SH-SY5Y (cell line): ENCODE results near the gene MAPT.

ENCODE experiments used
- GATA2 ChIP-seq: IDR thresholded peaks from 2 replicates; pipeline ENCODE4 v1.6.1; 2011; ENCODE audit warnings: mild to moderate bottlenecking, low read depth, low read length
- GATA3 ChIP-seq: IDR thresholded peaks from 2 replicates; pipeline ENCODE4 v1.6.1; 2011; ENCODE audit warnings: low read depth, mild to moderate bottlenecking, low read length, moderate library complexity

DNA sequence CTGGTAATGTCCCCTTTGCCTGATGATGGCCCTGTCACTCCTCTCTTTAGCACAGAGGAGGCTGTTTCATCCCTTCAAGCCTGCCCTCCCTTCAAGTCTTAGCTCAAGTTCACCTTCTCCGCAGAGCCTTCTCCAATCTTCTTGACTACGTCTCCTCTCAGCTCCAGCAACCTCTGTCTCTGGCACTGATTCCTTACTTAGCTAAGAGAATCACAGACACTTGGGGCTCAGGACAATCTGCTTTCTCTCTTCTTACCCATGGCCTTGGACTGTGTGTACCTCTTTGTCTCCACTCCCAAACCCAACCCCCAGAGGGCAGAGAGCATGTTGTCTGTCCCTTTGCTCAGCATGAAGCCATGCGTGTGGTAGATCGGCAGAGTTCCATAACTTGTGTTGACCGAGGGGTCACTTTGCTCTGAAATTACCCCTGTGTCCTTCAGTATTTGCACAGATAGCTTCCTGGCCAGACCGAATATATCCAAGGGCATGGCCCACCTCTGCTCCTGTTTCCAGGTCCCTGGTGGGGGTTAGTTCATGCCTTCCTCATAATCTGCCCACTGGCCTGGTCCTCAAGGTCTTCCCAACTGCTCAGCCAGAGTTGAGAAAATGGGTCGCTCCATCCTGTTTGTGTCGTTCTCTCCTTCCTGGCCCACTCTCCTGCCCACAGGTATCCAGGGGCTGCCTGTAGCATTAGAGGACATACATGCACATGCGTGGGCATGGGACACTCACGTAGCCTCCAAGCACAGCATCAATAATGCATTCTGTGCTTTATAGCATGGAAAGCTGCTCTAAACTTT lies 41.6 kb downstream of the MAPT start:
- TF ChIP-seq GATA2 (no peak), GATA3 (no peak)
